Measurements from ENCODE around the gene LDLRAD3.

LDLRAD3 gene

DNA sequence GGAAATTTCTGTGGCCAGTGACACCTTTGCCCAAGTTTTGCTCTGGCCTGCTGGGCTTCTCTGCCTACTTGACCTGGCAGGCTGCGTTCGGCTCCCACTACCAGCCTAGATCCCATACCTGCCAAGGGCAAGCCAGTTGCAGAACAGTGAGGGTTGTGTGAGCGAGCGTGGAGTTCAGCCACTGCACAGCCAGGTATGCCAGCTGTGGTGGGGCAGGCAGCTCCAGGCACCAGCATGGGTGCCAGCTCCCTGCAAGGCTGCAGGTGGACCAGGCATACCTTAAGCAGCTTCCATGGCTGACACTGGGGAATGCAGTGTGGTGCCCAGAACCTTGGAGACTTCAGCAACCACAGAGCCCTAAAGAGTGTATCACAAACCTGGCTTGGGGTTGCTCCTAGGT is 133.5 kb downstream of the LDLRAD3 start:
- no peak for DNase-seq (ENCODE audit: low read depth in 2 of 2)

DNA sequence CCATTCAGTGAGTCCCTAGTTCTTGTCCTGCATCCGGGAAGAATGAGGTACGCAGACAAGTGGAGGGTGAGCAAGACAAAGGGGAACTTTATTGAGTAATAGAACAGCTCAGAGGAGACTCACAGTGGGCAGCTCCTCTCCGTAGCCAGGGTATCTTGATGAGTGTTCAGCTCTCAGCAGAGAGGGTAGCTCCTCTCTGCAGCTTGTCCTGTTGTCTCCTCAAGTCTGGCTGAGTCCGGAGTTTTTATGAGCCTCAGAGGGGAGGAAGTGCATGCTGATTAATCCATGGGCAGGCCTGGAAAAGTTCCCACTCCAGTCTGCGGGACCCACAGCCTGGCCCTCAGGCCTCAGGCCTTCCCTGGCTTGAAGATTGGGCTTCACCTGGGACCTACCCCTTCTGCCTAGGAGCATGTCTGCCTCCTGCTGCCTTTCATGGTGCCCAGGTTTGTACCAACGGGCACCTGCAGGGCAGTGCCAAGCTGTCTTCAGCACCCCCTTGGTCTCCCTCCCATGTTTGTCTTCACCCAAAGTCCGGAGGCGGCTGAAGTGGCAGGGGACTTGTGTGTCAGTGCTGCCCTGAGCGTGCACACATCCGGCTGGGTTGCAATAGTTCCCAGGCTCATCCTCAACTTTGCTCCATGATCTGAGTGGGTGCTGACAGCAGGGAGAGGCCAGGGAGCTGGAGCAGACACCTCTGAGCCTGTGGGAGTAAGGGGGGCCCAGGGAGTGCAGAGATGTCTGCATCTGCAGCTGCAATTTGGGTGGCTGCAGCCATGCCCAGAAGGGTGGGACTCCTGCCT is 134.2 kb downstream of the LDLRAD3 start:
- DNase-seq (ENCODE audit: low read depth in 2 of 2): no peak

DNA sequence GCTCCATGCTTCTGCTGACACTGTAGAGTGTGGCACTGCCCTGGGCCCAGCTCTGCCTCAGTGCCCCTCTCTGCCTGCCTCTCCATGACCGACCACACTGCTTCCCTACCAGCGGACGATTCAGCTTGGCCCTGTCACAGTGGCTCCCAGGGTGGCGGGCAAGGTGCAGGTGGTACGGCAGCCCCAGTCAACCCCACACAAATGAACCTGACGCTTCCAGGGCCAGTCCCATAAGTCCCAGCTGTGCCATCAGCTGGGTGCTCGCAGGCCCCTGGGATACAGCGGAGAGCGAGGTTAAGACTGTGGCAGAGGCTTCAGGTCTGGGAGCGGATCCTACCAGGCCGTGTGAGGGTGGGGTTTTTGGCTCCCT is 134.8 kb downstream of the LDLRAD3 start:
- DNase-seq (ENCODE audit: low read depth in 2 of 2): no peak

DNA sequence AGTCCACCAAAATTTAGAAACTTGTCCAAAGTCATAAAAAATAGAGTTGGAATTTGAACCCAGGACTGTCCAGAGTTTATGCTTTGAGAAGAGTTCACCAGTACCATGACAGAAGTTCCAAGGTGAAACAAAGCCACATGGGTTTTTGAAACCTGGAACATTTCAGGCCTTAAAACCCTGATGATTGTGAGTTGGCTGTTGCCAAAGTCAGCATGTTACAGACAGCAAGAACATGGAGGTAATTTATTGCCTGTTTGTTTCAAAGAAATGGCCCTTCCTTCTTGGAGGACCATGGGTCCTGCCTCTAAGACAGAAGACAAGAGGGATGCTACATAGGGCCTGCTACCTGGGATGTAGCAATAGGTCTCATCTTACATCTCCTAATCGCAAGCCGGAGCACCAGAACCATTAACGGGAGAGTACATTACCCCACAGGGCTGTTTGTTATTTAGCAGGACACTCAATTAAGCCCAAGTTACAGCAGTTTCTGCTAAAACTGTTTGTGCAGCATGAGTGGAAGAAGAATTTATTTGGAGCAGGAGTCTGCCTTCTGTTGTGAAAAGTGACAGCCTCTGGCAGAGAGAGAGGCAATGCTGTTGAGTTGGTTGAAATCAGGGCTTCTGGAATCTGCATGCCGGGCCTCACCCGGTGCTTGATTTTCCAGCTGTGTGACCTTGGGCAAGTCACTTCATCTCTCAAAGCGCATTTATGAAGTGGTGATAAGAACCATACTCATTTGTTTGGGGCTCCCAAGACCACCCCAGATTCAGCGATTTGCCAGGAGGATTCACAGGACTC is 136.2 kb downstream of the LDLRAD3 start:
- no peak for DNase-seq (ENCODE audit: low read depth in 2 of 2)

- DNase-seq (ENCODE audit: low read depth in 2 of 2): no peak
These were observed 137.5 kb downstream of the LDLRAD3 start for GRCh38 chr11:36081274-36081945.

DNA sequence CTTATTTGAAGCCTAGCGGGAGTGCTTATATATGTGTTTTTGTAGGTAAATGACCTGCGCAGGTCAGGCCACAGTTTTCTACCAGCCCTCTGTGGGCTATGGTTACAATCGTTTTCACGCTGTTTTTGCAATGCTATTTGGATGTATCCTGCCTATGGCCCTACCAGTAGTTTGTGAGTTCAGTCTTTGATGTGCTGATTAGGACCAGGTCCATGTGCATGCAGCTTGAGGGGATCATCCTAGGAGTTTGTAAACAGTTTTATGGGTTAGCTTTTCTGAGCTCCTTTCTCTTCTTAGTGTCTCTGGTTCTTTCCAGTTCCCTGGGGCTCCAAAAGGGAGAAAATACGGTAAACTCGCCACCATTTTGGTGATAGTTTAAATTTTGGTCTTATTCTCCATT is 142.5 kb downstream of the LDLRAD3 start:
- no peak for DNase-seq (ENCODE audit: low read depth in 2 of 2)

- DNase-seq (ENCODE audit: low read depth in 2 of 2): no peak
These were observed 144.6 kb downstream of the LDLRAD3 start for GRCh38 chr11:36088266-36088972.

GRCh38 chr11:36089920-36090319 is 146.1 kb downstream of the LDLRAD3 start:
- no peak for DNase-seq (ENCODE audit: low read depth in 2 of 2)

GRCh38 chr11:36090356-36091109 is 146.7 kb downstream of the LDLRAD3 start:
- DNase-seq (ENCODE audit: low read depth in 2 of 2): no peak

- DNase-seq (ENCODE audit: low read depth in 2 of 2): no peak
These were observed 147.5 kb downstream of the LDLRAD3 start for GRCh38 chr11:36091256-36091811.

GRCh38 chr11:36092314-36093030 is 148.6 kb downstream of the LDLRAD3 start:
- no peak for DNase-seq (ENCODE audit: low read depth in 2 of 2)

GRCh38 chr11:36093548-36093947 is 149.7 kb downstream of the LDLRAD3 start:
- DNase-seq (ENCODE audit: low read depth in 2 of 2): no peak

DNA sequence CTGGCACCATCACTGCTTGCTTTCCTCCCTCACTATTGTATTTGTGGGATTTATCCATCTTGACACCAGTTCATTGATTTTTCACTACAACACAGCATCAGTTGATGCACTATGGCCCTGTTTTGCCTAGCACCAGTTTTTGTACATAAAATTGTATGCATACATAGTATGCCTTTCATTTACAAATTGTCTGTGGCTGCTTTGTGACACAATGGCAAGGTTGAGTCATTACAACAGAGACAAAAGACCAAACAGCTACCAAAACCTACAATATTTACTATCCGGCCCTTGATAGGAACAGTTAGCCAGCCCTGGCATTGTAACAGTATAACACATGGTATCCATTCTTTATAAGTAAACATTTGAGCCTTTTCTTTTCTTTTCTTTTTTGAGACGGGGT is 150.3 kb downstream of the LDLRAD3 start:
- DNase-seq (ENCODE audit: low read depth in 2 of 2): no peak

- no peak for DNase-seq (ENCODE audit: low read depth in 2 of 2)
These were observed 151.9 kb downstream of the LDLRAD3 start for GRCh38 chr11:36095716-36096115.

GRCh38 chr11:36097219-36097650 is 153.4 kb downstream of the LDLRAD3 start:
- no peak for DNase-seq (ENCODE audit: low read depth in 2 of 2)

- no peak for DNase-seq (ENCODE audit: low read depth in 2 of 2)
These were observed 154.2 kb downstream of the LDLRAD3 start for GRCh38 chr11:36098087-36098486.

- DNase-seq (ENCODE audit: low read depth in 2 of 2): no peak
These were observed 155.1 kb downstream of the LDLRAD3 start for GRCh38 chr11:36098853-36099375.

DNA sequence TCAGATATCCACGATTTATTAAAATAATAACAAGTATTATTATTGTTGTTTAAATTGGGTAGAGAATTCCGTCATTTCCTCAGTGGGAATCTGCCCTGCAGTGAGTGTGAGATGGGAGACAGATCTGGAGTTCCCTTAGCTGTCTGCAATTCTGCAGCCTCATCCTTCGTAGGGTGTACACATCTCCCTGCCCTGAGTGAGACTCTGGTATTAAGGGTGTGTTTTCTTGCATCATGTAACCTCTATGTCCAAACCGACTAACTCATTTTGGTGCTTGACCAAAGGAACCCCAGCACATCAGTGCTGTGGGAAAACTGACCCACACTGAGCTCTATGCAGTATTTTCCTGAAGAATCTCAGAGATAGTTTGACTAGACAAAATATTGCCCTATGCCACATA is 157.6 kb downstream of the LDLRAD3 start:
- no peak for DNase-seq (ENCODE audit: low read depth in 2 of 2)

GRCh38 chr11:36102868-36103267 is 159.0 kb downstream of the LDLRAD3 start:
- DNase-seq (ENCODE audit: low read depth in 2 of 2): no peak

All from fibroblast of skin of left quadriceps (primary cell).